GM21528 (cell line): Measurements from ENCODE around the gene LRCH3.
"Not testable (repeated sequence)": the region's sequence is repeated elsewhere in the genome, so short reads cannot be mapped to it uniquely, and the experiment has no call there.

Source experiments
- ATAC-seq: cut with Tn5 transposase; IDR thresholded peaks from one replicate; pipeline ENCODE4 v1.9.1; 2021; ENCODE audit warnings: mild to moderate bottlenecking, moderate library complexity; ENCODE audit not compliant: unreplicated experiment, low FRiP score

The LRCH3 gene

DNA sequence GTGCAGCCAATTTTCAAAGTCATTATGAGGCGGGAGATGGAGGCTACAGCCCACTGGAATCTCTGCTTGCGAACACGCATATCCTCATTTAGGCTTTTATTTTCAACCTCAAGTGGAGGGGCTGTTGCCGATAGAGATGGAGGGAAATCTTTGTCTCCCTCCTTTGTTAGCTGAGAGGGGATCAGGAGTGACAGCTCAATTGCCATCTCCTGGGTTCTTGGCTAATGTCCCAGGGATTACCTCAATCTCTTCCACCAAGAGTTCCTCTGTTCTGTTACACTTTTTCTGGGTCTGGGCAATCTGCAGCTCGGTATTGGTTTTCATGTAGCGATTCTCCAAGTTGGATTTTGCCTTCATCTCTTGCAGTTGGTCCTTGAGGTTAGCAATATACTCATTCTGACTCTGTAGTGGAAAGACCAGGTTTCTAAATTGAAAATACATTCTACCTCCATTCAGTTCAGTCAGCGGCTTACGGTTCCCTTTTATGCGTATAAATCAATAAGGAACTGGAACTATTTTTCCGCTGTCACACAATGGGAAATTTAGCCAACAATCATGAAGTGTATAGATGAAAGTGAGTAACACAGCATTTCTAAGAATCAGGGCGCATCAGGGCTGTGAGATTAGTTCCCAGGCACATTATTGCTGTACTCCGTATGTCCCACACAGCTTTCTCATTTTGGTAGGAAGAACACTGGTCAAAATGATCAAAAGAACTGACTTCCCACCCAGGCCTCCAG lies 122.8 kb downstream of the LRCH3 start:
- ATAC-seq, result no peak

DNA sequence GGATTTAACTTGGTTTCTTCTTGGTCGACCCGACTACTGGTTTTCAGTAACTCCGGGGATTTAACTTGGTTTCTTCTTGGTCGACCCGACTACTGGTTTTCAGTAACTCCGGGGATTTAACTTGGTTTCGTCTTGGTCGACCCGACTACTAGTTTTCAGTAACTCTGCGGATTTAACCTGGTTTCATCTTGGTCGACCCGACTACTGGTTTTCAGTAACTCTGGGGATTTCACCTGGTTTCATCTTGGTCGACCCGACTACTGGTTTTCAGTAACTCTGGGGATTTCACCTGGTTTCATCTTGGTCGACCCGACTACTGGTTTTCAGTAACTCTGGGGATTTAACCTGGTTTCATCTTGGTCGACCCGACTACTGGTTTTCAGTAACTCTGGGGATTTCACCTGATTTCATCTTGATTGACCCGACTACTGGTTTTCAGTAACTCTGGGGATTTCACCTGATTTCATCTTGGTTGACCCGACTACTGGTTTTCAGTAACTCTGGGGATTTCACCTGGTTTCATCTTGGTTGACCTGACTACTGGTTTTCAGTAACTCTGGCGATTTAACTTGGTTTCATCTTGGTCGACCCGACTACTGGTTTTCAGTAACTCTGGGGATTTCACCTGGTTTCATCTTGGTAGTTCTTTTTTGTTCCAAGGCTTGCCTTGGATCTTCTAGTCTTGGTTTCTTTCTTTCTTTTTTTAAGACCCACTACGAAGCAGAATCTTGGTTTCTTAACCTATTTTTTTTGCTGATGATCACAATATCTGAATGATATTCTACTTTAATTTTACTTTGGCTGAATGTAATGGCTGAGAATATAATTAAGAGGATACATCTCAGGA lies 130.6 kb downstream of the LRCH3 start:
- ATAC-seq, result not testable (repeated sequence)

DNA sequence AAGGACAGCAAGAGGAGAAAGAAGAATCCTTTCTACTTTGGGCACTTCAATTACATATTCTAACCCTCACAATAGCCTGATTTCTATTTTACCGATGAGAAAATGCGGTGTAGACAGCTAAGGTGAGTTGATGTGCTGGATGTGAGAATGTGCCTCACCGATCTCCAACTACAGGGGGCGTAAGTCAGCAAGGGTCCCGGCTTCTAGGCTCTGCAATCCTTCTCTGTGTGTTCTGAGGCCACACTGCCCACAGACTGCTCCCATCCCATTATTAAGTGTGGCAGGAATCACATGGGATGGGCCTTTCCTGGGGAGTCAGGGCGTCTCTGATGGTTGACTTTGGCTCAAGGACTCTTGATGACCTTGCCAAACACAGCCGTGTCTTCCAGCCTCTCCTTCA lies 135.4 kb downstream of the LRCH3 start:
- ATAC-seq, result no peak

DNA sequence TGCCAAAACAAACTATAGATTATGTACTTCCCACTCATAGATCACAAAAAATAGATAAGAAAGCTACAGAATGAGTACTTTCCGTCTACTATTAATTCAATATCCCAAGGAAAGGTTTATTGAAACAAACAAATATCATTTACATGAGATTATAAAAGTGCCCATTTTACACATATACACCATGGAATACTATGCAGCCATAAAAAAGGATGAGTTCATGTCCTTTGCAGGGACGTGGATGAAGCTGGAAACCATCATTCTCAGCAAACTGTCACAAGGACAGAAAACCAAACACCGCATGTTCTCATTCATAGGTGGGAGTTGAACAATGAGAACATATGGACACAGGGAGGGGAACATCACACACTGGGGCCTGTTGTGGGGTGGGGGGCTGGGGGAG lies 136.5 kb downstream of the LRCH3 start:
- not testable (repeated sequence) for ATAC-seq

DNA sequence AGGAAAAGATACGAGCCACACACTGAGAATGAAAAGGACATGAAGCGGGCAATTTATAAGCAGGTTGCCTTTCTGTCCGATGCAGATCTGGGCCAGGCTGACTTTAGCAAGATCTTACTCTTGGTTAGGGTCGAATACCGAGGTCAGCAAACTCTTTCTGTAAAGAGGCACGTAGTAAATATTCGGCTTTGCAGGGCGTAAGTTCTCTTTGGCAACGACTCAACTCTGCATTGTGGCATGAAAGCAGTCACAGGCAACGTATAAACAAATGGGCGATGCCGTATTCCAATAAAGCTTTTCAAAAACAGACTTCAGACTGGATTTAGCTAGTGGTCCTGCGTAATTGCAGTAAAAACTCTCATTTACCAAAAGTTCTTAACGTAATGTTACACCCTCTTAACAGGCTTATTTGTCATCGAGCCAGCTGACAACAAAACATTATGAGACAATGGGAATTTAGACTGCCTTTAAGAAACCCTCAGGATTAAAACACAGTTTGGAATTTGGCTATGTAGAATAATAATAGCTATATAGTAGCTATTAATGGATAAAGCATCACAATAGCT lies 145.8 kb downstream of the LRCH3 start:
- ATAC-seq, result no peak
